ENCODE results near the gene COL24A1.

DNA sequence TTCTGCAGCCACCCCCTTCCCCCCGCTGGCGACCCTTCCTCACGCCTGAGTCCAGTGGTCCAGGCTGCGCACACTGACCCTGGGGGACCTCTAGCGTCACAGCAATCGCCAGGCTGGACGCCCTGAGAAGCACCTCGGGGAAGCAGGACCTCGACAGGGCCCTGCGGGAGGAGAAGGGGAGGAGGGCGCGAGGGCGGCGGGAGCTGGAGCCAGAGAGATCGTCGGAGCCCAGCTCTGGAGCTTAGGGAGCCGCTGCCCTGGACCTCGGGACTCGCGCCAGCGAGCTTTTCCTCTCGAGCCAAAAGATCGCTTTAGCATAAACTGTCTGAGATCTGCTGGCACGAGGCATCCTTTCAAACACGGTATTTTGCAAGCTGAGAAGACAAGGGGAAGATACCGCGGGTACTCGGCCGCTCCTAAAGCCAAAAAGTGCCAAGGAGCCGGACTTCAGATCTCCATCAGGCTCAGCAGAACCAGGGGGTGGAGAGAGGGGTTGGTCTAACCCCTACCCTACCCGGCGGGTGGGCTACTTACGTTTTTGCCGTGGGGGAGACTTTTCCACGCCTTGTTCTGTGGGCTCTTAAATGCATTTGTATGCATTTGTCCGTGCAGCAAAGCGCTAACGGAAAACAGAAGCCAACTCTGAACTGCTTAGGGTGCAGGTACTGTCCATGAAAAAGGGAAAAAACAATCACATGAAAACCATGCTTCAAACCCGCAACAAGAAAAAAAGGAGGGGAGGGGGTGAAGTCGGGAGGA, 586 bp downstream of the COL24A1 start:
- TF ChIP-seq, protein P1, sequence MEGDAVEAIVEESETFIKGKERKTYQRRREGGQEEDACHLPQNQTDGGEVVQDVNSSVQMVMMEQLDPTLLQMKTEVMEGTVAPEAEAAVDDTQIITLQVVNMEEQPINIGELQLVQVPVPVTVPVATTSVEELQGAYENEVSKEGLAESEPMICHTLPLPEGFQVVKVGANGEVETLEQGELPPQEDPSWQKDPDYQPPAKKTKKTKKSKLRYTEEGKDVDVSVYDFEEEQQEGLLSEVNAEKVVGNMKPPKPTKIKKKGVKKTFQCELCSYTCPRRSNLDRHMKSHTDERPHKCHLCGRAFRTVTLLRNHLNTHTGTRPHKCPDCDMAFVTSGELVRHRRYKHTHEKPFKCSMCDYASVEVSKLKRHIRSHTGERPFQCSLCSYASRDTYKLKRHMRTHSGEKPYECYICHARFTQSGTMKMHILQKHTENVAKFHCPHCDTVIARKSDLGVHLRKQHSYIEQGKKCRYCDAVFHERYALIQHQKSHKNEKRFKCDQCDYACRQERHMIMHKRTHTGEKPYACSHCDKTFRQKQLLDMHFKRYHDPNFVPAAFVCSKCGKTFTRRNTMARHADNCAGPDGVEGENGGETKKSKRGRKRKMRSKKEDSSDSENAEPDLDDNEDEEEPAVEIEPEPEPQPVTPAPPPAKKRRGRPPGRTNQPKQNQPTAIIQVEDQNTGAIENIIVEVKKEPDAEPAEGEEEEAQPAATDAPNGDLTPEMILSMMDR (IDR thresholded peaks at IDR 0.05) = no peak
- TF ChIP-seq SIN3A (IDR thresholded peaks at IDR 0.05; ENCODE audit: borderline replicate concordance, insufficient read depth, low read depth, low read length) (no peak), POLR2AphosphoS5 (IDR thresholded peaks at IDR 0.05; ENCODE audit: low read depth, low read length) (no peak), TCF7L2 (IDR thresholded peaks at IDR 0.05; ENCODE audit: low read depth, low read length) (no peak)
- TF ChIP-seq, protein P2, sequence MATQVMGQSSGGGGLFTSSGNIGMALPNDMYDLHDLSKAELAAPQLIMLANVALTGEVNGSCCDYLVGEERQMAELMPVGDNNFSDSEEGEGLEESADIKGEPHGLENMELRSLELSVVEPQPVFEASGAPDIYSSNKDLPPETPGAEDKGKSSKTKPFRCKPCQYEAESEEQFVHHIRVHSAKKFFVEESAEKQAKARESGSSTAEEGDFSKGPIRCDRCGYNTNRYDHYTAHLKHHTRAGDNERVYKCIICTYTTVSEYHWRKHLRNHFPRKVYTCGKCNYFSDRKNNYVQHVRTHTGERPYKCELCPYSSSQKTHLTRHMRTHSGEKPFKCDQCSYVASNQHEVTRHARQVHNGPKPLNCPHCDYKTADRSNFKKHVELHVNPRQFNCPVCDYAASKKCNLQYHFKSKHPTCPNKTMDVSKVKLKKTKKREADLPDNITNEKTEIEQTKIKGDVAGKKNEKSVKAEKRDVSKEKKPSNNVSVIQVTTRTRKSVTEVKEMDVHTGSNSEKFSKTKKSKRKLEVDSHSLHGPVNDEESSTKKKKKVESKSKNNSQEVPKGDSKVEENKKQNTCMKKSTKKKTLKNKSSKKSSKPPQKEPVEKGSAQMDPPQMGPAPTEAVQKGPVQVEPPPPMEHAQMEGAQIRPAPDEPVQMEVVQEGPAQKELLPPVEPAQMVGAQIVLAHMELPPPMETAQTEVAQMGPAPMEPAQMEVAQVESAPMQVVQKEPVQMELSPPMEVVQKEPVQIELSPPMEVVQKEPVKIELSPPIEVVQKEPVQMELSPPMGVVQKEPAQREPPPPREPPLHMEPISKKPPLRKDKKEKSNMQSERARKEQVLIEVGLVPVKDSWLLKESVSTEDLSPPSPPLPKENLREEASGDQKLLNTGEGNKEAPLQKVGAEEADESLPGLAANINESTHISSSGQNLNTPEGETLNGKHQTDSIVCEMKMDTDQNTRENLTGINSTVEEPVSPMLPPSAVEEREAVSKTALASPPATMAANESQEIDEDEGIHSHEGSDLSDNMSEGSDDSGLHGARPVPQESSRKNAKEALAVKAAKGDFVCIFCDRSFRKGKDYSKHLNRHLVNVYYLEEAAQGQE (IDR thresholded peaks at IDR 0.05; ENCODE audit: insufficient read depth in 1 of 2, low read depth in 2 of 2, low read length in 1 of 2) = no peak

Data from Panc1 (cell line).